LHCN-M2 (cell line): ENCODE data around the gene SH3RF2. TPM values are rescaled to one million over a fixed set of nuclear protein-coding genes. Genes with fewer than 3 reads are reported as not detected.
"Not testable (repeated sequence)": the region's sequence is repeated elsewhere in the genome, so short reads cannot be mapped to it uniquely, and the experiment has no call there.

Experiments
- DNase-seq: peaks from one replicate; pipeline ENCODE4 v3.0.0-alpha.2; 2012; ENCODE audit warnings: low read depth
- polyA plus RNA-seq: library from polyadenylated mRNA; unstranded; fragments of >200 nt; gene quantifications from one replicate; pipeline ENCODE4 v1.2.1, GENCODE V29; 2012; ENCODE audit warnings: missing spikeins
- total RNA-seq: library from RNA; depleted of rRNA; stranded (reverse); fragments of >200 nt; gene quantifications from 2 replicates; pipeline ENCODE4 v1.2.3, GENCODE V29; 2014; rRNA removed

SH3RF2 gene
- 1.2 and 1.9 TPM in 2 replicates for total RNA-seq
- 2.5 TPM for polyA plus RNA-seq

GRCh38 chr5:145936401-145937131 is at the start of gene SH3RF2:
Gene SH3RF2, plus strand, starts transcription at chr5:145936578. Its CDS starts 1,351 bp downstream, at chr5:145937929.
- peak; percentile 84 for DNase-seq

- no peak for DNase-seq
These were observed 49.2 kb upstream of the SH3RF2 start for GRCh38 chr5:145887217-145887616.

GRCh38 chr5:145887976-145888574 is 48.3 kb upstream of the SH3RF2 start:
- peak; percentile 55 for DNase-seq

- no peak for DNase-seq
These were observed 46.8 kb upstream of the SH3RF2 start for GRCh38 chr5:145889611-145890010.

- DNase-seq = not testable (repeated sequence)
These were observed 45.0 kb upstream of the SH3RF2 start for GRCh38 chr5:145891378-145891777.

GRCh38 chr5:145898171-145898570 is 38.2 kb upstream of the SH3RF2 start:
- DNase-seq = no peak

GRCh38 chr5:145902421-145902820 is 34.0 kb upstream of the SH3RF2 start:
- DNase-seq = no peak

GRCh38 chr5:145903113-145903512 is 33.3 kb upstream of the SH3RF2 start:
- no peak for DNase-seq

- DNase-seq = no peak
These were observed 32.5 kb upstream of the SH3RF2 start for GRCh38 chr5:145903867-145904266.

- no peak for DNase-seq
These were observed 31.6 kb upstream of the SH3RF2 start for GRCh38 chr5:145904743-145905142.

GRCh38 chr5:145906401-145906800 is 30.0 kb upstream of the SH3RF2 start:
- DNase-seq = no peak

- no peak for DNase-seq
These were observed 28.0 kb upstream of the SH3RF2 start for GRCh38 chr5:145908206-145908960.

- DNase-seq = no peak
These were observed 25.2 kb upstream of the SH3RF2 start for GRCh38 chr5:145911164-145911563.

- no peak for DNase-seq
These were observed 24.4 kb upstream of the SH3RF2 start for GRCh38 chr5:145912019-145912418.

GRCh38 chr5:145912594-145912993 is 23.8 kb upstream of the SH3RF2 start:
- no peak for DNase-seq

GRCh38 chr5:145913701-145914100 is 22.7 kb upstream of the SH3RF2 start:
- DNase-seq = no peak

- no peak for DNase-seq
These were observed 20.3 kb upstream of the SH3RF2 start for GRCh38 chr5:145915970-145916638.

GRCh38 chr5:145917288-145917687 is 19.1 kb upstream of the SH3RF2 start:
- DNase-seq = no peak

- no peak for DNase-seq
These were observed 18.0 kb upstream of the SH3RF2 start for GRCh38 chr5:145918397-145918796.

GRCh38 chr5:145919413-145919812 is 17.0 kb upstream of the SH3RF2 start:
- DNase-seq = no peak

- no peak for DNase-seq
These were observed 15.7 kb upstream of the SH3RF2 start for GRCh38 chr5:145920542-145921210.
